ENCODE results near the gene TRMT5.

The TRMT5 gene

DNA sequence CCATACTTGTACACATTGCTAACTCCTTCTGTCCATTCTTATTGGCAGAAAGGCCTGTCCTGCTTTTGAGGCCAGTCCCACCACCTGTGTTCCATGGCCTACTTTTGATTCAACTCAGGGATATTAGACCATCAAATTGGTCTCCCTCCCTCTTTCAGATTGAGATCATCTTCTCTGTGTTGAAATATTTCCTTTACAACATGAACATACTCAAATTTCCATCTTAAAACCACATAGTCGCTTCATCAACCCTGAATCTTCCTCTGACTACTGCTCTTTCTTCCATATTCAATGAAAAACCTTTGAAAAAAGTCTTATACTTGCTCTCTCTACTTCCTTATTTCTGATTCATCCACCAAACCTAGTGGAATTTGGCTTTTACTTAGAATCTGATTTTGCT, 34.9 kb downstream of the TRMT5 start:
- no peak overlapping the region for H3K4me3 ChIP-seq (ENCODE audit: low read length)
- no peak for TF ChIP-seq ZNF274 (IDR thresholded peaks at IDR 0.05; ENCODE audit: low read depth, low read length)

DNA sequence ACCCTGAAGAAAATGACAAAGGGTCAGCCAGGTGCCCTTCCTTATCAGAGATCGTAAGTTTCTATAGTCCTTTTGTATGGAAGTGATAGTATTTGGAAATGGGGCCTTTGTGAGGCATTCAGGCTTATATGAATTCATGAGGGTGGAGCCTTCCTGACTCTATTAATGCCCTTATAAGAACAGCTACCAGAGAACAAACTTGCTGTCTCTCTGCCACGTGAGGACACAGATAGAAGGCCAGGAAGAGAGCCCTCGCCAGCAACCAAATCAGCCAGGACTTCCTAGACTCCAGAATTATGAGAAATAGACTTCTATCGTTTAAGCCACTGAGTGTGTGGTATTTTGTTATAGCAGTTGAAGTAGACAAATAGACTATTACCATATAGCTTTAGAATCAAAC, 36.7 kb downstream of the TRMT5 start:
- TF ChIP-seq ZNF274 (IDR thresholded peaks at IDR 0.05; ENCODE audit: low read depth, low read length): no peak
- H3K4me3 ChIP-seq (ENCODE audit: low read length): no peak overlapping the region

DNA sequence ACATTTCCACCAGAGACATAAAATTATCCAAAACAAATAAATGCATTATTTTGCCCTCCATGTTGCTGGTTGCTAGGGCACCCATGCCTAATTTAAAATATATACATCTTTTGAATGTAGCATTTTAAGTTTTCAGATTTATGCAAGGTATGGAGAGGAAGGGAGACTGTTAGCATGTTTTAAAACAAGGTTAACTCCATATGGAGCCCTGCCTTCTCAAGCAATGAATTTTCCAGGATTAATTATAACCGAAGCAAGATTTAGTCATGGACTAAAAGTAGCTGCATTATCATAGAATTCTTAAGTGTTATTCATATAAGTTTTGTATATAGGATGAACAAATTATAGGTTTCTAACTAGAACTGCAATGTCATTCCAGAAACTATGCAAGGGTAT, 37.2 kb downstream of the TRMT5 start:
- H3K4me3 ChIP-seq (ENCODE audit: low read length): no peak overlapping the region
- TF ChIP-seq ZNF274 (IDR thresholded peaks at IDR 0.05; ENCODE audit: low read depth, low read length): no peak

DNA sequence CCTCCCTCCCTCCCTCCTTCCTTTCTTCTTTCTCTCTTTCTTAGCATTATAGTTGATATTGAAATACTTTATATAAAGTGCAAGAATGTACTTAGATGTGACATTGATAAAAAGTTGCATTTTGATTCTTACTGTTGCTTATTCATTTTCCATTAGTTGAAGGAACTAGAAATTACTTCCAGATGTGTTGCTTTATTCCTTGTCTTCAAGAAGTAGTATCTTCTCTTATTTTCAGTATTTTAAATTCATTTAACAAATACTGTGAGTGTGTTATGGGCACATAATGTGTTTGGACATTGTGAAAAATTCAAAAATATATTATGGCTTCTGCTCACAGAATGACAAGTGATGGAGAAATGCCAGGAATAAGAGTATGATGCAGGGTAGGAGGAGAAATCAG, 45.6 kb downstream of the TRMT5 start:
- no peak for TF ChIP-seq ZNF274 (IDR thresholded peaks at IDR 0.05; ENCODE audit: low read depth, low read length)
- no peak overlapping the region for H3K4me3 ChIP-seq (ENCODE audit: low read length)

DNA sequence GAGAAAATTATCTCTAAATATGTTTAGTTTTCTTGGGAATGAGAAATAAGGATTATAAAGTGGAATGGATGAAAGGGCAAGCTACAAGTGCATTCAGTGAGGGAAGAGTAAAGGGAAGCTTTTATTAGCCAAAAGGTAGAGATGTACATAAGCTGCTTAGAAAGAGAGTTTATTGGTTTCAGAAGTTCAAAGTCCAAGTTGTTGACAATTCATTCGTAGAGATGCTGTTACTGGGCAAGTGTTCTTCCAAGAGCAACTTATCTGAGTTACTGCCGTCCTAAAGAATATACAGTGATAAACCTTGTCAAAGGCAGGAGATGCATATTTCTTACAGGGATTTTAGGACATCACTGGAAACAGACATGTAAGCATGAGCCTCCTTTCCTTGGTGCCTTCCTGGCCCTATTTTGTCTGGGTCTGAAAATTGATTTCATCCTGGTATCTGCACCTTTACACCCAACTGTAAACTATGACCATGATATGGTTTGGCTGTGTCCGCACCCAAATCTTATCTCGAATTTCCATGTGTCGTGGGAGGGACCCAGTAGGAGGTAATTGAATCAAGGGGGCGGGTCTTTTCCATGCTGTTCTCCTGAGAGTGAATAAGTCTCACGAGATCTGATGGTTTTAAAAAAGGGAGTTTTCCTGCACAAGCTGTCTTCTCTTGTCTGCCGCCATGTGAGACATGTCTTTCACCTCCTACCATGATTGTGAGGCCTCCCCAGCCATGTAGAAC, 46.8 kb downstream of the TRMT5 start:
- H3K4me3 ChIP-seq (ENCODE audit: low read length): no peak overlapping the region
- no peak for TF ChIP-seq ZNF274 (IDR thresholded peaks at IDR 0.05; ENCODE audit: low read depth, low read length)

DNA sequence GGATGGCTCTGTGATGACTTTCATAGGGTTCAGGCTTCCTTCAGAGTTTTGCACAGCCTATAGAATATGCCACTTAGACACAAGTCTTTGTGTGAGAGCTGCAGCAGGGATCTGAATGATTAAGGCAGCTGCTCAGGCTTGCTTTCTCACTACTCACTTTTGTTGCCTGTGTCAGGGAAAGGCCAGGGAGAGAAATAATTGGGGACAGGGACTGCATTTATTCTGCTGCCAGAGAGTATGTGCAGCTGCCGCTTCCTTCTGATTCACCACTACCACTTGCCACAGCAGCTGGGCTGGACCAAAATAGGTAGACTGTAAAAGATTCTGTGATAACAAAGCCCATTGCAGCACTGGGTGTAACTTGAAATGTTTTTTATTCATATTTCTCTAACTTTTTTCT, 49.7 kb downstream of the TRMT5 start:
- no peak for TF ChIP-seq ZNF274 (IDR thresholded peaks at IDR 0.05; ENCODE audit: low read depth, low read length)
- H3K4me3 ChIP-seq (ENCODE audit: low read length): no peak overlapping the region

DNA sequence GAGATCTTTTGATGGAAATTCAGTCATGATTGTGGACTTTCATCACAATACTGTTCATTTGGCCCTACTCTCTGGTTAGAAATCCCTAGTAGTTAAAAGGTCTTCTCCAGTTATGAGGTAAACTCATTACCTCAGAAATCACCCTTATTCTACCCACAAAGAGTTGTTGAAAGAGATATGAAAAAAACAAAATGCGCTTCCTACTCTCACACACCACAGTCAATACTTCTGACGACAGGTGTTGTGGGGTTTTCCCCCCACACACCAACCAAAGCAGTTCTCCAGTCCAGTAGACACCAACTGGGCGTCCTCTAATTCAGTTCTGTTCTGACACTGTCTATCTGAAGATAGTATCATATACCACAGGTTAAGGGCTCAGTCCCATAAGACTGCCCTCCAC, 54.9 kb downstream of the TRMT5 start:
- H3K4me3 ChIP-seq (ENCODE audit: low read length): no peak overlapping the region
- no peak for TF ChIP-seq ZNF274 (IDR thresholded peaks at IDR 0.05; ENCODE audit: low read depth, low read length)

DNA sequence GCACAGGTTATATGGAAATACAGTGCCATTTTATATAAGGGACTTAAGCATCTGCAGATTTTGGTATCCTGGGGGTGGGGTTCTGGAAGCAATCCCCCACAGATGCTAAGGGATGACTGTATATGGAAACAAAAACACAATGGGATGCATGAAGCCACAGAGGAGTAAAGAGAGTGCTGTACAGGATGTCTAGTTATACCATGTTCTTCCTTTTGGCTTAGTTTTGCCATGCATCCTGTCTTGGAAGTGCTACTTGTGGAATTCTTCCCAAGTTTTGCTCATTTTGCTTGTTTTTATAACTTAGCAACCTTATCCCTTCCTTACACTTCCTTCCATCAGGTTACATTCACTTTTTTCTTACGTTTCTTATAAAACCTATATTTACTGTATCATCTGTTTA, 55.6 kb downstream of the TRMT5 start:
- H3K4me3 ChIP-seq (ENCODE audit: low read length): no peak overlapping the region

DNA sequence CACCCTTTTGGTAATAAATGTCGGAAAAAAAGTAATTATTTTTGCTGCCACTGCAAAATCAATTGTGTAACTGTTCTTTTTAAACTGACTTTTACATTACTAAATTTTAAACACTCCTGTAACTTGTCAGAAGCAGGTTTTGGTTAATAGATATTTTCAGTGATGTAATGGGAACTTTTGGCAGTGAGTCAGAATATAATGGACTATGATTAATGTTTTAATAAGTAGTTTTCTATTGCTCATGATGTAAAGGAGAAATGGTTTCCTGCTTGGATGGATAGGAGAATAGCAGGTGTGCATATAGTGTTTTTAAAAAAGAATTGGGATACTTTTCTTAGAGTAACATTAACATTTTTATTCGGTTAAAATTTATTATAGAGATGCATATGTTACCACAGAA, 58.8 kb downstream of the TRMT5 start:
- H3K4me3 ChIP-seq (ENCODE audit: low read length): no peak overlapping the region
- TF ChIP-seq ZNF274 (IDR thresholded peaks at IDR 0.05; ENCODE audit: low read depth, low read length): no peak

More for the DNA sequence above, 55.6 kb downstream of the TRMT5 start:
- no peak for TF ChIP-seq ZNF274 (IDR thresholded peaks at IDR 0.05; ENCODE audit: low read depth, low read length)

Data from GM08714 (cell line).